DMS114 treated with DMSO at 0.1 percent for 48 hours (cell line): Measurements from ENCODE around the gene SLC2A1.

Experiments
- DNase-seq: peaks from one replicate; lab custom pipeline; 2025; ENCODE audit not compliant: unreplicated experiment; lab: John Stamatoyannopoulos, UW

The SLC2A1 gene

GRCh38 chr1:42979896-42980800 lies 21.5 kb upstream of the SLC2A1 start:
- DNase-seq: no peak

- DNase-seq: no peak
These were observed 20.4 kb upstream of the SLC2A1 start for GRCh38 chr1:42979036-42979430.

GRCh38 chr1:42978317-42979035 lies 19.8 kb upstream of the SLC2A1 start:
- no peak for DNase-seq

GRCh38 chr1:42977653-42978052 lies 19.0 kb upstream of the SLC2A1 start:
- no peak for DNase-seq

GRCh38 chr1:42975561-42976225 lies 17.0 kb upstream of the SLC2A1 start:
- no peak for DNase-seq

GRCh38 chr1:42974767-42975437 lies 16.2 kb upstream of the SLC2A1 start:
- no peak for DNase-seq

- DNase-seq: no peak
These were observed 15.1 kb upstream of the SLC2A1 start for GRCh38 chr1:42973799-42974198.

GRCh38 chr1:42973286-42973685 lies 14.6 kb upstream of the SLC2A1 start:
- no peak for DNase-seq

GRCh38 chr1:42971841-42972291 lies 13.2 kb upstream of the SLC2A1 start:
- DNase-seq: no peak

GRCh38 chr1:42970143-42970542 lies 11.5 kb upstream of the SLC2A1 start:
- no peak for DNase-seq

GRCh38 chr1:42968654-42969053 lies 10.0 kb upstream of the SLC2A1 start:
- no peak for DNase-seq

- DNase-seq: no peak
These were observed 8.3 kb upstream of the SLC2A1 start for GRCh38 chr1:42966688-42967612.

GRCh38 chr1:42965378-42965777 lies 6.7 kb upstream of the SLC2A1 start:
- DNase-seq: no peak

GRCh38 chr1:42964044-42964812 lies 5.6 kb upstream of the SLC2A1 start:
- DNase-seq: no peak

GRCh38 chr1:42963378-42964043 lies 4.8 kb upstream of the SLC2A1 start:
- DNase-seq: no peak

- DNase-seq: no peak
These were observed 4.1 kb upstream of the SLC2A1 start for GRCh38 chr1:42962641-42963377.

GRCh38 chr1:42961312-42962091 lies 2.8 kb upstream of the SLC2A1 start:
- no peak for DNase-seq
